Astrocyte (in vitro differentiated cells and primary cell): ENCODE results near the gene RPS29. TPM values are rescaled to one million over a fixed set of nuclear protein-coding genes. Genes with fewer than 3 reads are reported as not detected.

Experiments
- DNase-seq: peaks from one replicate; pipeline ENCODE4 v3.0.0-alpha.2; 2010; ENCODE audit warnings: low read depth
- FAIRE-seq: peaks from 2 replicates; lab custom pipeline; 2011; peaks lifted over from hg19 to GRCh38; lab: Jason Lieb, UNC
- H2AFZ ChIP-seq: 2 replicates; pipeline ENCODE4 v1.6.0; 2012; ENCODE audit warnings: low read depth, low read length, inconsistent platforms
- H3K27ac ChIP-seq: 2 replicates; pipeline ENCODE4 v1.5.1; 2011; ENCODE audit warnings: low read depth, low read length, inconsistent platforms
- H3K27me3 ChIP-seq: 2 replicates; pipeline ENCODE4 v1.6.0; 2011; ENCODE audit warnings: low read length, inconsistent platforms; ENCODE audit not compliant: insufficient read depth
- H3K36me3 ChIP-seq: 2 replicates; pipeline ENCODE4 v1.5.1; 2011; ENCODE audit warnings: low read length, inconsistent platforms; ENCODE audit not compliant: insufficient read depth
- H3K4me1 ChIP-seq: 2 replicates; pipeline ENCODE4 v1.5.1; 2011; ENCODE audit warnings: low read length, inconsistent platforms; ENCODE audit not compliant: insufficient read depth
- H3K4me2 ChIP-seq: 2 replicates; pipeline ENCODE4 v1.6.0; 2012; ENCODE audit warnings: low read length, inconsistent platforms
- H3K4me3 ChIP-seq: 2 replicates; pipeline ENCODE4 v1.5.1; 2011; ENCODE audit warnings: low read depth, mild to moderate bottlenecking, low read length, inconsistent platforms; ENCODE audit not compliant: insufficient read depth
- H3K79me2 ChIP-seq: 2 replicates; pipeline ENCODE4 v1.6.0; 2012; ENCODE audit warnings: mild to moderate bottlenecking, low read length, inconsistent platforms; ENCODE audit not compliant: insufficient read depth
- H3K9ac ChIP-seq: 2 replicates; pipeline ENCODE4 v1.6.0; 2012; ENCODE audit warnings: mild to moderate bottlenecking, low read length, inconsistent platforms
- H3K9me3 ChIP-seq: 2 replicates; pipeline ENCODE4 v1.5.1; 2012; ENCODE audit warnings: low read depth, mild to moderate bottlenecking, low read length, inconsistent platforms; ENCODE audit not compliant: insufficient read depth
- H4K20me1 ChIP-seq: 2 replicates; pipeline ENCODE4 v1.6.0; 2012; ENCODE audit warnings: low read length, inconsistent platforms; ENCODE audit not compliant: insufficient read depth
- H3K27ac Mint-ChIP-seq: one replicate; pipeline ENCODE4 v1.8.0; 2021; ENCODE audit warnings: mild to moderate bottlenecking, mixed read lengths; ENCODE audit not compliant: unreplicated experiment
- H3K27me3 Mint-ChIP-seq: one replicate; pipeline ENCODE4 v1.8.0; 2021; ENCODE audit warnings: low read depth, mixed read lengths; ENCODE audit not compliant: unreplicated experiment
- H3K36me3 Mint-ChIP-seq: one replicate; pipeline ENCODE4 v1.8.0; 2021; ENCODE audit warnings: low read depth, mixed read lengths; ENCODE audit not compliant: unreplicated experiment
- H3K4me1 Mint-ChIP-seq: one replicate; pipeline ENCODE4 v1.8.0; 2021; ENCODE audit warnings: low read depth, mixed read lengths; ENCODE audit not compliant: unreplicated experiment
- H3K4me3 Mint-ChIP-seq: one replicate; pipeline ENCODE4 v1.8.0; 2021; ENCODE audit warnings: mild to moderate bottlenecking, moderate library complexity, mixed read lengths; ENCODE audit not compliant: unreplicated experiment
- H3K9me3 Mint-ChIP-seq: one replicate; pipeline ENCODE4 v1.8.0; 2021; ENCODE audit warnings: mild to moderate bottlenecking, mixed read lengths; ENCODE audit not compliant: unreplicated experiment
- EZH2 ChIP-seq: IDR thresholded peaks from 2 replicates; pipeline ENCODE4 v1.6.1; 2012; ENCODE audit warnings: mild to moderate bottlenecking, low read length, inconsistent platforms; ENCODE audit not compliant: insufficient read depth
- total RNA-seq: library from RNA; stranded (reverse); gene quantifications from 2 replicates; pipeline ENCODE4 v1.2.1, GENCODE V29; 2021
- TF ChIP-seq, protein P1 (sequence below): IDR thresholded peaks from 2 replicates; pipeline ENCODE4 v1.5.1; 2011; ENCODE audit warnings: low read depth, mild to moderate bottlenecking, inconsistent platforms, low read length, moderate library complexity; ENCODE audit not compliant: insufficient read depth

Gene RPS29
- total RNA-seq, 1 donor from 2014 or later = 1,231 TPM

GRCh38 chr14:49574038-49574437 is 12.1 kb downstream of the RPS29 start:
- Histone ChIP-seq H3K79me2 (peaks cover 2% of the 10 kb centered on the region), H3K36me3 (peaks cover 19% of the 10 kb centered on the region), H3K4me2 (no peak overlapping the region), H2AFZ (no peak overlapping the region), H4K20me1 (peaks cover 13% of the 10 kb centered on the region), H3K27me3 (no peaks in the 10 kb centered on the region), H3K4me1 (no peaks in the 10 kb centered on the region), H3K9ac (no peak overlapping the region), H3K4me3 (no peak overlapping the region), H3K27ac (no peak overlapping the region), H3K9me3 (no peaks in the 10 kb centered on the region)
- FAIRE-seq (no peak), DNase-seq (no peak)
- Mint-ChIP-seq H3K27me3 (no peaks in the 10 kb centered on the region), H3K27ac (no peak overlapping the region), H3K9me3 (no peaks in the 10 kb centered on the region), H3K4me3 (no peak overlapping the region), H3K36me3 (peaks cover 8% of the 10 kb centered on the region), H3K4me1 (peaks cover 7% of the 10 kb centered on the region)
- TF ChIP-seq, protein P1, sequence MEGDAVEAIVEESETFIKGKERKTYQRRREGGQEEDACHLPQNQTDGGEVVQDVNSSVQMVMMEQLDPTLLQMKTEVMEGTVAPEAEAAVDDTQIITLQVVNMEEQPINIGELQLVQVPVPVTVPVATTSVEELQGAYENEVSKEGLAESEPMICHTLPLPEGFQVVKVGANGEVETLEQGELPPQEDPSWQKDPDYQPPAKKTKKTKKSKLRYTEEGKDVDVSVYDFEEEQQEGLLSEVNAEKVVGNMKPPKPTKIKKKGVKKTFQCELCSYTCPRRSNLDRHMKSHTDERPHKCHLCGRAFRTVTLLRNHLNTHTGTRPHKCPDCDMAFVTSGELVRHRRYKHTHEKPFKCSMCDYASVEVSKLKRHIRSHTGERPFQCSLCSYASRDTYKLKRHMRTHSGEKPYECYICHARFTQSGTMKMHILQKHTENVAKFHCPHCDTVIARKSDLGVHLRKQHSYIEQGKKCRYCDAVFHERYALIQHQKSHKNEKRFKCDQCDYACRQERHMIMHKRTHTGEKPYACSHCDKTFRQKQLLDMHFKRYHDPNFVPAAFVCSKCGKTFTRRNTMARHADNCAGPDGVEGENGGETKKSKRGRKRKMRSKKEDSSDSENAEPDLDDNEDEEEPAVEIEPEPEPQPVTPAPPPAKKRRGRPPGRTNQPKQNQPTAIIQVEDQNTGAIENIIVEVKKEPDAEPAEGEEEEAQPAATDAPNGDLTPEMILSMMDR = no peak

GRCh38 chr14:49569281-49569680 is 16.9 kb downstream of the RPS29 start:
- TF ChIP-seq, protein P1 = no peak
- no peak for TF ChIP-seq EZH2
- Histone ChIP-seq H3K27ac (no peak overlapping the region), H3K4me2 (no peak overlapping the region), H3K9me3 (no peaks in the 10 kb centered on the region), H3K36me3 (no peaks in the 10 kb centered on the region), H4K20me1 (no peaks in the 10 kb centered on the region), H2AFZ (no peak overlapping the region), H3K79me2 (no peaks in the 10 kb centered on the region), H3K4me1 (no peaks in the 10 kb centered on the region), H3K27me3 (no peaks in the 10 kb centered on the region), H3K4me3 (no peak overlapping the region), H3K9ac (no peak overlapping the region)
- H3K27ac Mint-ChIP-seq = no peak overlapping the region
- H3K36me3 Mint-ChIP-seq = peaks cover 2% of the 10 kb centered on the region
- H3K9me3 Mint-ChIP-seq = no peaks in the 10 kb centered on the region
- no peak for FAIRE-seq
- DNase-seq = no peak
- H3K4me1 Mint-ChIP-seq = peaks cover 3% of the 10 kb centered on the region
- H3K27me3 Mint-ChIP-seq = no peaks in the 10 kb centered on the region
- H3K4me3 Mint-ChIP-seq = no peak overlapping the region

GRCh38 chr14:49566714-49567113 is 19.5 kb downstream of the RPS29 start:
- H3K27ac ChIP-seq = no peak overlapping the region
- Mint-ChIP-seq H3K4me3 (no peak overlapping the region), H3K9me3 (no peaks in the 10 kb centered on the region), H3K27ac (no peak overlapping the region), H3K4me1 (peaks cover 3% of the 10 kb centered on the region), H3K27me3 (no peaks in the 10 kb centered on the region), H3K36me3 (peaks cover 2% of the 10 kb centered on the region)
- FAIRE-seq (no peak), DNase-seq (no peak)
- no peaks in the 10 kb centered on the region for H4K20me1 ChIP-seq
- H2AFZ ChIP-seq = no peak overlapping the region
- H3K9me3 ChIP-seq = no peaks in the 10 kb centered on the region
- TF ChIP-seq EZH2 = no peak
- TF ChIP-seq, protein P1 = no peak
- H3K4me3 ChIP-seq = no peak overlapping the region
- no peaks in the 10 kb centered on the region for H3K27me3 ChIP-seq
- no peak overlapping the region for H3K4me2 ChIP-seq
- no peaks in the 10 kb centered on the region for H3K79me2 ChIP-seq
- no peak overlapping the region for H3K9ac ChIP-seq
- H3K36me3 ChIP-seq = no peaks in the 10 kb centered on the region
- H3K4me1 ChIP-seq = no peaks in the 10 kb centered on the region
